Osteocyte (in vitro differentiated cells): ENCODE data around the gene ZSCAN12. TPM values are rescaled to one million over a fixed set of nuclear protein-coding genes. Genes with fewer than 3 reads are reported as not detected.

Experiments
- DNase-seq: peaks from one replicate; pipeline ENCODE4 v3.0.0; 2021; ENCODE audit warnings: mixed read lengths; ENCODE audit not compliant: unreplicated experiment; ENCODE audit errors: extremely low spot score
- H3K27ac Mint-ChIP-seq: one replicate; pipeline ENCODE4 v1.8.0; 2021; ENCODE audit warnings: mild to moderate bottlenecking, mixed read lengths; ENCODE audit not compliant: unreplicated experiment
- H3K27me3 Mint-ChIP-seq: one replicate; pipeline ENCODE4 v1.8.0; 2021; ENCODE audit warnings: mixed read lengths; ENCODE audit not compliant: unreplicated experiment
- H3K36me3 Mint-ChIP-seq: one replicate; pipeline ENCODE4 v1.8.0; 2021; ENCODE audit warnings: mixed read lengths; ENCODE audit not compliant: unreplicated experiment
- H3K4me1 Mint-ChIP-seq: one replicate; pipeline ENCODE4 v1.8.0; 2021; ENCODE audit warnings: mixed read lengths; ENCODE audit not compliant: unreplicated experiment
- H3K4me3 Mint-ChIP-seq: one replicate; pipeline ENCODE4 v1.8.0; 2021; ENCODE audit warnings: mild to moderate bottlenecking, moderate library complexity, mixed read lengths; ENCODE audit not compliant: unreplicated experiment
- H3K9me3 Mint-ChIP-seq: one replicate; pipeline ENCODE4 v1.8.0; 2021; ENCODE audit warnings: mixed read lengths; ENCODE audit not compliant: unreplicated experiment
- CTCF ChIP-seq: fragments of 200-600 bp; sonication (generic); IDR thresholded peaks from 2 replicates; pipeline ENCODE4 v1.5.0; 2021; ENCODE audit warnings: antibody characterized with exemption, mild to moderate bottlenecking, moderate library complexity
- total RNA-seq: library from RNA; stranded (reverse); gene quantifications from 2 replicates; pipeline ENCODE4 v1.2.1, GENCODE V29; 2021

ZSCAN12 gene
- total RNA-seq, 1 donor from 2014 or later: 4.5 TPM

DNA sequence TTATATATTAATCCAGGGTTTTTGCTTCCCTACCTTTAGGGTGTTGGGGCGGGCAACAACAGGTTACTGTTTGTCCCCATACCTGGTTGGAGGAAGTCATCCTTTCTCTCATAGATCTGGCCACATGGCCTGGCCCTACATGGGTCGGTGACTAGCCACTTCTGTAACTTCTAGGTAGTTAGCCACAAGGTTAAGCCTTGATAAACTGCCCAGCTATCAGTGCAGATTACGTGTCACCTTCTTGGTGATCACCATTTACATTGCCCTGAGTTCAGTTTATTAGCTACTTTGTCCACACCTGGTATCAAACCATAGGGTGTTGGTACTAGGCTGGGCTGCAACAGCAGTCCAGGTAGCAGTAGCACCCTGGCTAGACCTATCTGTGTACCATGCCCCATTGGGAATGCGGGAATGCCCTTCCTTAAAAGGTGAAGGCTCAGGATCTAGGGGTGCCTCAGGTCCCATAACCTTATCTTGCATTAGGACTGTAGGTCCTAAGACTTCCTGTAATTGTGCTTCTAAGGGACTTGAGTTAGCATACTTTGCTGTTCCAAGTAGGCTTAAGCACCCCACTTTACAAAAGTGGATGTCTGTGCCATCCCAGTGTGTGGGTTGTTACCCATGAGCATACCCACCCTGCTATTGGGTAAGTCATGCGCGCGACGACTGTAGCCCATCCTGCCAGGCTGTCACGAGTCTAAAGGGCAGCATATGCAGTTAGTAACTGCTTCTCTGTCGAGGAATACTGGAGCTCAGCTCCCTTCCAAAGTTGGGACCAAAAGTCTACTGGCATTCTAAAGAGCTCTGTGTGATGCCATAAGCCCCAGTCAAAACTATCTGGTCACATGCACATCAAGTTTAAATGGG is 44.6 kb downstream of the ZSCAN12 start:
- Mint-ChIP-seq H3K27ac (peak overlapping the region; percentile 97), H3K36me3 (peaks cover 6% of the 10 kb centered on the region), H3K4me1 (peaks cover 30% of the 10 kb centered on the region), H3K9me3 (no peaks in the 10 kb centered on the region), H3K27me3 (no peaks in the 10 kb centered on the region), H3K4me3 (peak overlapping the region; percentile 90)
- no peak for TF ChIP-seq CTCF
- DNase-seq: no peak

DNA sequence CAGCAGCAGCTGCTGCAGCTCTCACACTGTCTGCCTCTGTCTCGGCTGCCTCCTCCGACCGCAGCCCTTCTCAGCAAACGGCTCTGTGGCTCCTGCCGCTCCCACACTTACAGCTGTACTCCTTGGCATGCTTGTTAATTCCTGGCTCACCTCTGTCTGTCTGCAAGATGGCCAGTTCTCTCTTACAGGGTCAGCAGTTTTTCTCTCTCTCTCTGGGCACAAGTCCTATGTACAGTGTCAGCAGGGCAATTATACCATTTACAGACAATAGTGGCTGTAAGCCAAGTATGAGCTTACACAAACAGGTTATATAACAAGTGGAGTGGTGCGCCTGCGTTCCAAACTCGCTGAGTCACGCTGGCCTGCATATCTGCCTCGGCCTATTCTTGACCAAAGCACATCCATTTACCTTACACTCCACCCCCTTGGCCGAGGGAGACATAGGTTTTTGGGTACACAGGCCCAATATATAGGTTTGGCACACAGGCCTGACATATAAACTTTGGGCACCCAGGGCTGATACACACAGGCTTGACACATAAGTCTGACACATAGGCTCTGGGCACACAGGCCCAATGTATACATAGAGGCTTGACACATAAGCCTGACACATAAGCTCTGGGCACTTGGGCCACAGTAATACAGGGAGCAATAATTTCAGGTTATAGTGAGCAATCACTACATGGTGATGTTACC is 45.4 kb downstream of the ZSCAN12 start:
- no peak for TF ChIP-seq CTCF
- no peaks in the 10 kb centered on the region for H3K9me3 Mint-ChIP-seq
- peaks cover under 1% of the 10 kb centered on the region for H3K36me3 Mint-ChIP-seq
- H3K4me1 Mint-ChIP-seq: peaks cover 36% of the 10 kb centered on the region
- no peak for DNase-seq
- H3K27ac Mint-ChIP-seq: no peak overlapping the region
- no peak overlapping the region for H3K4me3 Mint-ChIP-seq
- H3K27me3 Mint-ChIP-seq: no peaks in the 10 kb centered on the region

GRCh38 chr6:28353356-28353755 is 46.2 kb downstream of the ZSCAN12 start:
- H3K4me3 Mint-ChIP-seq: no peak overlapping the region
- no peak for TF ChIP-seq CTCF
- H3K27me3 Mint-ChIP-seq: no peaks in the 10 kb centered on the region
- peaks cover 36% of the 10 kb centered on the region for H3K4me1 Mint-ChIP-seq
- H3K36me3 Mint-ChIP-seq: no peaks in the 10 kb centered on the region
- H3K27ac Mint-ChIP-seq: no peak overlapping the region
- DNase-seq: no peak
- no peaks in the 10 kb centered on the region for H3K9me3 Mint-ChIP-seq

DNA sequence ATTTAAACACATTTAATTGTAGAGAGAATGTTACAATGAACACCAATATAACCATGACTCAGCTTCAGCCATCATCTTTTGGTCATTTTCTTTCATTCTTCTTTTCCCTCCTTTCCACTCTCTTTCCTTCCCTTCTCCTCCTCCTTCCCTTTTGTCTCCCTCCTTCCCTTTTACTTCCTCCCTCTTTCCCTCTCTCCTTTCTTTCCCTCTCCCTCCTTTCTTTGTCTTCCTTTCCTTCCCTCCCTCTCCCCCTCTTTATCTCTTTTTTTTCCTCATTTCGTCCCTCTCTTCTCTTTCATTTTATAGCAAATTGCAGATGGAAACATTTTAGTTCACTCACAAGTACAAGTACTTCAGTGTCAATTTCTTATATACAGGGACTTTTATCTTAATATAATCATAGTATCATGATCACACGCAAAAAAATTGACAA is 48.0 kb downstream of the ZSCAN12 start:
- Mint-ChIP-seq H3K27ac (no peak overlapping the region), H3K9me3 (no peaks in the 10 kb centered on the region), H3K36me3 (no peaks in the 10 kb centered on the region), H3K27me3 (peaks cover 16% of the 10 kb centered on the region), H3K4me3 (peak overlapping the region; percentile 95), H3K4me1 (peaks cover 36% of the 10 kb centered on the region)
- TF ChIP-seq CTCF: no peak
- no peak for DNase-seq

- no peaks in the 10 kb centered on the region for H3K9me3 Mint-ChIP-seq
- H3K4me3 Mint-ChIP-seq: peak overlapping the region; percentile 95
- H3K4me1 Mint-ChIP-seq: peaks cover 34% of the 10 kb centered on the region
- DNase-seq: no peak
- no peak overlapping the region for H3K27ac Mint-ChIP-seq
- TF ChIP-seq CTCF: no peak
- peaks cover 20% of the 10 kb centered on the region for H3K27me3 Mint-ChIP-seq
- no peaks in the 10 kb centered on the region for H3K36me3 Mint-ChIP-seq
Observed at GRCh38 chr6:28351087-28351486, 48.5 kb downstream of the ZSCAN12 start.
